PC-9 (cell line): ENCODE measurements around the gene ACTR5.

Experiments
- CTCF ChIP-seq: fragments of 200-600 bp; sonication (generic); conservative IDR thresholded peaks from 2 replicates; pipeline ENCODE4 v1.6.1; 2017; ENCODE audit warnings: mixed run types, antibody characterized with exemption, mild to moderate bottlenecking, moderate library complexity
- EZH2 ChIP-seq: fragments of 200-600 bp; sonication (generic); IDR thresholded peaks from 2 replicates; pipeline ENCODE4 v1.8.0; 2017; ENCODE audit warnings: antibody characterized with exemption, low read depth

DNA sequence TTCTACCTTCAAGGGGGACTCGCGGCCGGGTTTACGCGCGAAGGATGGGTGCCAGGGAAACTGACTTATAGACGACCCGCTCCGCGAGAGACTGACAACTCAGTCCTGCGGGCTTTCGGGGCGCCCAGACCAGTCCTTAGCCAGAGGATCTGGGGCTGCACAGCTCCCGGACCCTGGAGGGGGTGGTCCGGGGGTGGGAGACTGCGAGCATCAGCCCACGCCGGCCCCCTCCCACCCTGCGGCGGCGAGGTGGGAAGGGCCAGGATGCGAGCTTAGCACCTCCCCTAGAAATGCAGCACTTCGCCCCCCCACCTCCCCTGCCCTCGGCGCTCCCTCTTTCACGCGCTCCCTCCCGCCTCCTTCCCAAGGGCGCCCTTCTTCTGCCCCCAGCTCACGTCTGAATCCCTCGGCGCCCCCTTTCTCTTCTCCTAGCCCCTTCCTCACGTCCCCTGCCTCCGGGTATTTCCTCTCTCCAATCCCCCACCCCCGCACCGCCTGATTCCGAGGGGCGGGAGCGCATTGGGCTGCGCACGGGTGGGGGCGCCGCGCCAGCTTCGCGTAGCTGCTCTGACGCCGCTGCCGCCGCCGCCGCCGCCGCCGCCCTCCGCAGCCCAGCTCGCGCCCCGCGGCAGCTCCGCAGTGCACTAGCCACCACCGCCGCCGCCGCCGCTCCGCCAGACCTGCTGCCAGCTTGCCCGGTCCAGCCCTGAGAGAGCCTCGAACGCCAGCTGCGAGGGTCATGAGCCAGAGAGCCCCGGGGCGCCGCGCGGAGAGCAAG lies 24.2 kb upstream of the ACTR5 start, which contains the start of gene SLC32A1:
- TF ChIP-seq CTCF = no peak
- no peak for TF ChIP-seq EZH2
